Measurements from ENCODE around the gene STAT4.
"Not testable (repeated sequence)": the region's sequence is repeated elsewhere in the genome, so short reads cannot be mapped to it uniquely, and the experiment has no call there.

The STAT4 gene

GRCh38 chr2:190995315-190995714 lies 155.5 kb downstream of the STAT4 start:
- DNase-seq (ENCODE audit: low read depth): not testable (repeated sequence)

GRCh38 chr2:190994148-190994547 lies 156.6 kb downstream of the STAT4 start:
- no peak for DNase-seq (ENCODE audit: low read depth)

- DNase-seq (ENCODE audit: low read depth): no peak
Observed at GRCh38 chr2:190993292-190993643, 157.5 kb downstream of the STAT4 start.

GRCh38 chr2:190990132-190990531 lies 160.7 kb downstream of the STAT4 start:
- DNase-seq (ENCODE audit: low read depth): no peak

- DNase-seq (ENCODE audit: low read depth): no peak
Observed at GRCh38 chr2:190988910-190989309, 161.9 kb downstream of the STAT4 start.

- DNase-seq (ENCODE audit: low read depth): no peak
Observed at GRCh38 chr2:190987938-190988337, 162.9 kb downstream of the STAT4 start.

- DNase-seq (ENCODE audit: low read depth): no peak
Observed at GRCh38 chr2:190987116-190987515, 163.7 kb downstream of the STAT4 start.

- DNase-seq (ENCODE audit: low read depth): no peak
Observed at GRCh38 chr2:190986221-190986953, 164.4 kb downstream of the STAT4 start.

- no peak for DNase-seq (ENCODE audit: low read depth)
Observed at GRCh38 chr2:190984595-190984994, 166.2 kb downstream of the STAT4 start.

GRCh38 chr2:190982262-190983034 lies 168.3 kb downstream of the STAT4 start:
- DNase-seq (ENCODE audit: low read depth): no peak

- DNase-seq (ENCODE audit: low read depth): no peak
Observed at GRCh38 chr2:190981733-190982132, 169.1 kb downstream of the STAT4 start.

GRCh38 chr2:190981333-190981732 lies 169.5 kb downstream of the STAT4 start:
- no peak for DNase-seq (ENCODE audit: low read depth)

- DNase-seq (ENCODE audit: low read depth): no peak
Observed at GRCh38 chr2:190980630-190981209, 170.1 kb downstream of the STAT4 start.

GRCh38 chr2:190979906-190980629 lies 170.7 kb downstream of the STAT4 start:
- DNase-seq (ENCODE audit: low read depth): no peak
